GM18861 (cell line): Measurements from ENCODE around the gene MYO1D.
A peak's percentile ranks its signal among the peaks of the same experiment; 100 is the strongest.
"Not testable (repeated sequence)": the region's sequence is repeated elsewhere in the genome, so short reads cannot be mapped to it uniquely, and the experiment has no call there.

Experiments
- ATAC-seq: cut with Tn5 transposase; IDR thresholded peaks from one replicate; pipeline ENCODE4 v1.9.1; 2021; ENCODE audit not compliant: unreplicated experiment

Gene MYO1D

GRCh38 chr17:32896647-32897258 is 19.8 kb upstream of the MYO1D start:
- no peak for ATAC-seq

- ATAC-seq: no peak
Measured at GRCh38 chr17:32894245-32894644, 17.3 kb upstream of the MYO1D start.

GRCh38 chr17:32887410-32887809 is 10.5 kb upstream of the MYO1D start:
- not testable (repeated sequence) for ATAC-seq

GRCh38 chr17:32886951-32887350 is 10.0 kb upstream of the MYO1D start:
- ATAC-seq: not testable (repeated sequence)

- ATAC-seq: no peak
Measured at GRCh38 chr17:32882734-32883133, 5.8 kb upstream of the MYO1D start.

GRCh38 chr17:32882029-32882428 is 5.1 kb upstream of the MYO1D start:
- no peak for ATAC-seq

- no peak for ATAC-seq
Measured at GRCh38 chr17:32880671-32881453, 3.9 kb upstream of the MYO1D start.

GRCh38 chr17:32879134-32879533 is 2.2 kb upstream of the MYO1D start:
- ATAC-seq: no peak

- no peak for ATAC-seq
Measured at GRCh38 chr17:32878211-32878610, 1.3 kb upstream of the MYO1D start.

- peak; percentile 72 for ATAC-seq
Measured at GRCh38 chr17:32877164-32877764, 340 bp upstream of the MYO1D start.

GRCh38 chr17:32875923-32876416 is 954 bp downstream of the MYO1D start:
- no peak for ATAC-seq

GRCh38 chr17:32875230-32875917 is 1.6 kb downstream of the MYO1D start:
- ATAC-seq: no peak

GRCh38 chr17:32873114-32873513 is 3.8 kb downstream of the MYO1D start:
- ATAC-seq: no peak

- ATAC-seq: no peak
Measured at GRCh38 chr17:32871746-32872145, 5.2 kb downstream of the MYO1D start.

- no peak for ATAC-seq
Measured at GRCh38 chr17:32870969-32871368, 6.0 kb downstream of the MYO1D start.

- no peak for ATAC-seq
Measured at GRCh38 chr17:32870027-32870670, 6.8 kb downstream of the MYO1D start.

GRCh38 chr17:32869345-32870026 is 7.4 kb downstream of the MYO1D start:
- ATAC-seq: no peak

GRCh38 chr17:32865141-32865540 is 11.8 kb downstream of the MYO1D start:
- ATAC-seq: no peak

GRCh38 chr17:32863559-32863958 is 13.4 kb downstream of the MYO1D start:
- no peak for ATAC-seq

GRCh38 chr17:32862940-32863339 is 14.0 kb downstream of the MYO1D start:
- no peak for ATAC-seq
